HG03045 (cell line): ENCODE results near the gene NYNRIN.

Source experiments
- ATAC-seq: cut with Tn5 transposase; IDR thresholded peaks from one replicate; pipeline ENCODE4 v1.9.1; 2021; ENCODE audit warnings: mild to moderate bottlenecking, moderate library complexity; ENCODE audit not compliant: unreplicated experiment

Gene NYNRIN

DNA sequence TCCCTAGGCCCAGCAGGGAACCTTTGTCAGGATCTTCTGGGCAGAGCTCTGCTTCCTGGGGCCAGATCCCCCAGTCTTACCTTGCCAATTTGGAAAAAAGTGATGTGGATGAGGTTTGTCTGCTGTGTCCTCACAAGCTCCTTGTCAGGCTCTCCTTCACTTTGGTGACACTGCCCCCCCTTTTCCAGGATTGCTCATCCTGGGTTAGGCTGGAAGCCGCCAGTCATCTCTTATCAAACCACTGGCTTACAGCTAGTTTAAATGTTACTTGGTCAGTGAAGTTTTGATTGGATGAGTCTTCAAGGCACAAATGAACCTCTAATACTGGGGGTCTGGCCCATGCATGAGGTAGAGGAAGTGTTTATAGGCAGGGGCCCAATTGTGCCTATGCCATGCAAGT is 15.3 kb downstream of the NYNRIN start:
- ATAC-seq = no peak

DNA sequence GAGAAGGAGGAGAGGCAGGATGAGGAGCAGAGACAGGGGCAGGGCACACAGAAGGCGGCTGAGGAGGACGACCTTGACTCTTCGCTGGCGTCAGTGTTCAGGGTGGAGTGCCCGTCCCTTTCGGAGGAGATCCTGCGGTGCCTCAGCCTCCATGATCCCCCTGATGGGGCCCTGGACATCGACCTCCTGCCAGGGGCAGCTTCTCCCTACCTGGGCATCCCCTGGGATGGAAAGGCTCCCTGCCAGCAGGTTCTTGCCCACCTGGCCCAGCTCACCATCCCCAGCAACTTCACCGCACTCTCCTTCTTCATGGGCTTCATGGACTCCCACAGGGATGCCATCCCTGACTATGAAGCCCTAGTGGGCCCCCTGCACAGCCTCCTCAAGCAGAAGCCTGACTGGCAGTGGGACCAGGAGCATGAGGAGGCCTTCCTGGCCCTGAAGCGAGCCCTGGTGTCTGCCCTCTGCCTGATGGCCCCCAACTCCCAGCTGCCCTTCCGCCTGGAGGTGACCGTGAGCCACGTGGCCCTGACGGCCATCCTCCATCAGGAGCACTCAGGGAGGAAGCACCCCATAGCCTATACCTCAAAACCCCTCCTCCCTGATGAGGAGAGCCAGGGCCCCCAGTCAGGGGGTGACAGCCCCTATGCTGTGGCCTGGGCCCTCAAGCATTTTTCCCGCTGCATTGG is 16.1 kb downstream of the NYNRIN start:
- ATAC-seq = no peak

DNA sequence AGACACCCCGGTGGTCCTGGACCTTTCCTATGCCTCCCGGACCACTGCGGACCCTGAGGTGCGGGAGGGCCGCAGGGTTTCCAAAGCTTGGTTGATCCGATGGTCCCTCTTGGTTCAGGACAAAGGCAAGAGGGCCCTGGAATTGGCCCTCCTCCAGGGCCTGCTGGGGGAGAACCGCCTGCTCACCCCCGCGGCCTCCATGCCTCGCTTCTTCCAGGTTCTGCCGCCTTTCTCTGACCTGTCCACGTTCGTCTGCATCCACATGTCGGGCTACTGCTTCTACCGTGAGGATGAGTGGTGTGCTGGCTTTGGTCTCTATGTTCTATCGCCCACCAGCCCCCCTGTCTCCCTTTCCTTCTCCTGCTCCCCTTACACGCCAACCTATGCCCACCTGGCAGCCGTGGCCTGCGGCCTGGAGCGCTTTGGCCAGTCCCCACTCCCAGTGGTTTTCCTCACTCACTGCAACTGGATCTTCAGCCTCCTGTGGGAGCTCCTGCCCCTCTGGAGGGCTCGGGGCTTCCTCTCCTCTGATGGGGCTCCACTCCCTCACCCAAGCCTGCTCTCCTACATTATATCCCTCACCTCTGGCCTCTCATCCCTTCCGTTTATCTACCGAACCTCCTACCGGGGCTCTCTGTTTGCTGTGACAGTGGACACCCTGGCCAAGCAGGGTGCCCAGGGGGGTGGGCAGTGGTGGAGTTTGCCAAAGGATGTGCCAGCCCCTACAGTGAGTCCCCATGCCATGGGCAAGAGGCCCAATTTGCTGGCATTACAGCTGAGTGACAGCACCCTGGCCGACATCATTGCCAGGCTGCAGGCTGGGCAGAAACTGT is 16.8 kb downstream of the NYNRIN start:
- no peak for ATAC-seq

DNA sequence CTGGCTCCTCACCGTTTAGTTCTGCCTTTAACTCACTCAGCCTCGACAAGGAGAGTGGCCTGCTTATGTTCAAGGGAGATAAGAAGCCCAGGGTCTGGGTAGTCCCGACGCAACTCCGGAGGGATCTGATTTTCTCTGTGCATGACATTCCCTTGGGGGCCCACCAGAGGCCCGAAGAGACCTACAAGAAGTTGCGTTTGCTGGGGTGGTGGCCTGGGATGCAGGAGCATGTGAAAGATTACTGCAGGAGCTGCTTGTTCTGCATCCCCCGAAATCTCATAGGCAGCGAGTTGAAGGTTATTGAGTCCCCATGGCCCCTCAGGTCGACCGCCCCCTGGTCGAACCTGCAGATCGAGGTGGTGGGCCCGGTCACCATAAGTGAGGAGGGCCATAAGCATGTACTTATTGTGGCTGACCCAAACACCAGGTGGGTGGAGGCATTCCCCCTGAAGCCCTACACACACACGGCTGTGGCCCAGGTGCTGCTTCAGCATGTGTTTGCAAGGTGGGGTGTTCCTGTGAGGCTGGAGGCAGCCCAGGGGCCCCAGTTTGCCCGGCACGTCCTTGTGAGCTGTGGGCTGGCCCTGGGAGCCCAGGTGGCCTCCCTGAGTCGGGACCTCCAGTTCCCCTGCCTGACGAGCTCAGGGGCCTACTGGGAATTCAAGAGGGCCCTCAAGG is 17.6 kb downstream of the NYNRIN start:
- no peak for ATAC-seq

DNA sequence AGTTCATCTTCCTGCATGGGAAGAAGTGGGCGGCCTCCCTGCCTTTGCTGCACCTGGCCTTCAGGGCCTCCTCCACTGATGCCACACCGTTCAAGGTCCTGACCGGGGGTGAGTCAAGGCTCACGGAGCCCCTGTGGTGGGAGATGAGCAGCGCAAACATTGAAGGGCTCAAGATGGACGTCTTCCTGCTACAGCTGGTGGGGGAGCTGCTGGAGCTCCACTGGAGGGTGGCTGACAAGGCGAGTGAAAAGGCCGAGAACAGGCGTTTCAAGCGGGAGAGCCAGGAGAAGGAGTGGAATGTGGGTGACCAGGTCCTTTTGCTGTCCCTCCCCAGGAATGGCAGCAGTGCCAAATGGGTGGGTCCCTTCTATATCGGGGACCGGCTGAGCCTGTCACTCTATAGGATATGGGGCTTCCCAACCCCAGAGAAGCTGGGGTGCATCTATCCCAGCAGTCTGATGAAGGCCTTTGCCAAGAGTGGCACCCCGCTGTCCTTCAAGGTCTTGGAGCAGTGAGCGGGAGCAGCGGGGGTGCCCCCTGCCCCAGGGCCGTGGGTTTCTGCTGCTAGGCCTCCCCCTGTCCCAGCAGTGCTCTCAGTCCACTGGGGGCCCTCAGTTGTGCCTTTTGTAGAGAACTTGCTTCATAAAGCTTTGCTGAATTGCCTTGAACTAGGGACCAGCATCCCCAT is 18.3 kb downstream of the NYNRIN start:
- no peak for ATAC-seq

DNA sequence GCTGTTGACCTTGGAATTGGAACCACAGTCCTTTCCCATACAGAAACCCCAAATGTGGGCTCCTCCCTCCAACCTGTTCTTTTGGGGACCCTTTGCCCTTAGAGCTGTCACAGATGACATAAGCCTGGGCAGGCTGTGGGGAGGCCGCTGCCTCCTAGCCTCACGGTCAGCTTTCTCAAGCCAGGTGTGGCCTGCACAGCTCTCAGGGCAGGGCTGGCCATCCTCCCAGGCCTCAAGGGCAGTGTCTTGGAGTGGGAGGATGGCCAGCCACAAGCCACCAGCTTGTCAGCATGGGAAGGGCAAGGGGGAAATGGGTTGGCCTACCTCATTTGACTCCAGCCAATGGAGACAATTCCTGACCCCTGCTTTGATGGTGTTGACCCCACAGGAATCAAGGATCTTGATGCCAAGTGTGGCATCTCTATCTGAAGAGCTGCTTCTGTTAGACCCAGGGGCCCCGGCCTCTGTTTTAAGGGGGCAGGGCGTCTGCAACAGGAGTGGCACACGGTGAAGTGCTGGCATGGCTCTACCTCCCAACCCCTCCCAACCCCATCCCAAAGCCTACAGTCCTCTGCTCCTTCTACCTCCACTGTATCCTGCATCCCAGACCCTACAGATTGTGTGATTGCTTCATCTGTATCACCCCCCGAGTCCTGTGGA is 19.2 kb downstream of the NYNRIN start:
- no peak for ATAC-seq

DNA sequence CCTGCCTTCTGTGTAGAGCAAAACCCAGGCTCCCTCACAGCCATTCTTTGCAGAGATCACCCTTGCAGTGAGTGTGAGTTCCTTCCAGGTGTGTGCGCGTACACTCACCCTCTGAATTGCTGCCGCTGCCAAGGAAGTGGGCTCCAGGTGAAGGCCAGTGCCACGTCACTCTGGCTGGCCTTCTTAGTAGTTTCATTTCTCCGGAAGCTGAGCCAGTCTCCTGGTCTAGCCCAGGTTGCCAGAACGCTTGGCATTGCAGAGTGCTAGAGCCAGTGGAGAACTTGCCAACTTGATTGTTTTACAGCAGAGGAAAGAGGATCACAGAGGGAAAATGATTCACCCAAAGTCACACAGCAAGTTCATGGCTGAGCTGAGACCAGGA is 19.7 kb downstream of the NYNRIN start:
- ATAC-seq = no peak

DNA sequence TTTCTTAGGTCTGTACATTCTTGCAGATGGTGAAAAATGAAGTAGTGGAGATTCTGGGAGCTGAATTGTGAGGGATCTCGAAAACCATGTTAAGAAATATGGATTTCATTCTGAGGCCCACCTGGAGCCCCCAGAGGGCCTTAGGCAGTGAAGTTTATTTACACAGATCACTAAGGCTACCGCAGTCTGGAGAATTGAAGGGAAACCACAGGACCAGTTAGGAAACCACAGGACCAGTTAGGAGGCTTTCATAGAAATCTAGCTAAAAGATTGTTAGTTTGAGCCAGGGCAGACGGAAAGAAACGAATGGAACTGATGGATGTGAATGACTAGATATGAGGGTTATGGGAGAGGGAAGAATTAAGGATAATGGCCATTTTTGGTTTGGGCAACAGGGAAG is 23.5 kb downstream of the NYNRIN start:
- no peak for ATAC-seq

DNA sequence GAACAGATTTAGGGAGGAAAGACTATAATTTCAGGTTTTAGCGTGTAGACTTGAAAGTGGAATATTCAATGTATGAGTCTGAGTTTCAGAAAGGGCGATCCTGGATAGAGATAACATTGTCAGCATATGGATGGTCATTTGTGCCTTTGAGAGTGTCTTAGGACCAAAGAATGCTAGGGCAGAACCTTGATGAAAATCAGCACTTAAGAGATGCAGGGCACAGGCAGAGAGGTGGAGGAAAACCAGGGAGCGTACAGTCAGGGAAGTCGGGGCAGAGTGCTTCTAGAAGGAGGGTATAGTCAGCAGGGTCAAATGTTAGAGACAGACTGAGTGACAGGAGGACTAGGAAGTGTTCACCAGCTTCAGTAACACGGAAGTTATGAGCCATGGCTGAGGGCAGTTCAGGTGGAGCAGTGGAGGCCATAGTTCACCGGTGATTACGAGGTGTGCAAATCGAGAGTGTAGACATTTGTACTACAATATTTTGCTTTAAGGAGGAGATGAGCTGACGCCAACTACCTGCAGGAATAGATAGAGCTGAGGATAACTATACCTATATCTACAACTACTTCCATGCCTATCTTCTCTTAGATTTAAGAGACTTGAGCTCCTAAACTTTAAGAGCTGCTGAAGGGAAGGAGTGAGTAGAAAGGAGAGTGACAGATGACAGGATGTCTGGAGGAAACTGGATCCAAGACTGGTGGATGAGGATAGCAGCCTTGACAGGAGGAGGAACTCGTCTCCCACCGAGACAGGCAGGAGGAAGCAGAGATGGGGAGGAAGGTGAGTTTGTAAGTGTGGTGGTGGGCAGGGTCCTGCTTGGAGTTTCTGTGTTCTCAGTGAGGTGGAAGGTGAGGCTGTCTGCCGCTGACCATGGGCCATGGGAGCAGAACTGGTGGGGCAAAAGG is 24.1 kb downstream of the NYNRIN start:
- no peak for ATAC-seq

DNA sequence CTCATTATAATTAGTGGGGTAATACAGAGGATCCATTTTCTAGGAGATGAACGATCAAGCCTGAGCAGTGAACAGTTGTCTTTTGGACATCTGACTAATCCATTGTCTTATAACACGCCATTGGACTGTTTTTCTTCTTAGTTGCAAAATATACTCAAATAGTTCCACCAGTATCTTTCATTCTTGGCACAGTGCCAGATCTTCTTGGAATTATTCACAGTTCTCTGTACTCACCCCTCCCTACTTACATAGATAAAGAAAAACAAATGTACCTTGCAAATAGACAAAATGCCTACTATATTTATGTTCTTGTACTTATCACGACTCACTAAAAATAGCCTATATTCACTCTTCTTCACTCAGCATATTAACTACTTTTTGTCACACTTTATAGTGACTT is 26.9 kb downstream of the NYNRIN start:
- ATAC-seq = no peak

DNA sequence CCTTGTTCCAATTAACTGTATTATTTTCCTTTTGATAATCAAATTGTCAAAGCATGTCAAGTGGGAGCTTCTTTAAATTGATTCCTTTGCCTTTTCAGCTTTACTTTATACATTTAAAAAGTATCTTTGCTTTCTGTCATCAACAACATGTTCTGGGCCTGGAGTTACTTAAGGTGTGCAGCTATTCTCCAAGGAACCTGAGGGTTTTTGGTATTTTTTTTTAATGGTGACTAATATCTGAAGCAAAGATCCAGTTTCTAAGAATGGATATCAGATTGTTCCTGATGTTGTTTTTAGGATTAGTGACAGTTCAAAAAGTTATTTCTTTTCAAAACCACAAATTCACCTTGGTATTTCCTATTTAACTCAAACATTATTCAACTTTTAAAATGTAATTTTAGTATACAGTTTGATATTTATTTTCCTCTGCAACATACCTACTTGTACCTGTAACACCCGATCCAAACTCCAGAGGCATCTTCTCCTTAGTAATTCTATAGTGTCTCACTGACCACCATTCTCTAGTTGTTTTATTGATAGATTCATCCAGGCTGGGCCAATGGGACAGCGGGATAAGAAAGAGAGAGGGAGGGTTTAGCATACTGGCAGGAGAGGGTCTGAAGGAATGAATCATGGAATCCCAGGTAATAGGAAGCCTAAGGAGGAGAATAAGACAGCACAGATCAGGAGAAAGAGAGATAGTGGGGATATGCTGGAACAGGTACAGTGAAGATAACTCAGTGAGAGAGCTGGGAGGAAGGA is 27.5 kb downstream of the NYNRIN start:
- no peak for ATAC-seq

DNA sequence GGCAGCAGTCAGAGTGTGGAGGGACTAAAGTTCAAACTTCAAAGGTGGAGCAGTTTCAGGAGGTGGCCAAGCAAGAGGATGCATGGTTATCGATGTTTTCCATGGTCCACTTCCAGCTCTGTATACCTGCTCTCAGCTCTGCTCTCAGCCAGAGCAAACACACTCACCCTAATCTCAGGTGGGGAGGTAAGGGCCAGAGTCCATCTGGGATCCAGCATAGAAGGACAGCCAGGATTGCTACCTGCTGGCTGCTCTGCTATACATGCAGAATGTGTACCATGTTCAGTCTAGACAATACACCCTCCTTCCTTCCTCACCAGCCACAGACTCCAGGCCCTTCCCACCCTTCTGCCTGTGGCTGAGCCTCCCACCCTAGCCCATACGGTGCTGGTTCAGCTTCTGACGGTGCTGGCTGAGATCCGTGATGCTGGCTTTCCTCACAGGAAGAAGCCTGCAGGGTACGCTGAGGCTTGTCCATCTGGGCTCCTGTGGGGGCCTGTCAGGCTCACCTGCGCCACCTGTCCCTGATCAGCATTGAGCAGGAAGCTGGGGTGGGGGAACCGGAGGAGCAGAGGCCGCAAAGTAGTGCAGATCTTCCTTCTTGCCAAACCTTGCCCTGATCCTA is 28.2 kb downstream of the NYNRIN start:
- ATAC-seq = no peak

DNA sequence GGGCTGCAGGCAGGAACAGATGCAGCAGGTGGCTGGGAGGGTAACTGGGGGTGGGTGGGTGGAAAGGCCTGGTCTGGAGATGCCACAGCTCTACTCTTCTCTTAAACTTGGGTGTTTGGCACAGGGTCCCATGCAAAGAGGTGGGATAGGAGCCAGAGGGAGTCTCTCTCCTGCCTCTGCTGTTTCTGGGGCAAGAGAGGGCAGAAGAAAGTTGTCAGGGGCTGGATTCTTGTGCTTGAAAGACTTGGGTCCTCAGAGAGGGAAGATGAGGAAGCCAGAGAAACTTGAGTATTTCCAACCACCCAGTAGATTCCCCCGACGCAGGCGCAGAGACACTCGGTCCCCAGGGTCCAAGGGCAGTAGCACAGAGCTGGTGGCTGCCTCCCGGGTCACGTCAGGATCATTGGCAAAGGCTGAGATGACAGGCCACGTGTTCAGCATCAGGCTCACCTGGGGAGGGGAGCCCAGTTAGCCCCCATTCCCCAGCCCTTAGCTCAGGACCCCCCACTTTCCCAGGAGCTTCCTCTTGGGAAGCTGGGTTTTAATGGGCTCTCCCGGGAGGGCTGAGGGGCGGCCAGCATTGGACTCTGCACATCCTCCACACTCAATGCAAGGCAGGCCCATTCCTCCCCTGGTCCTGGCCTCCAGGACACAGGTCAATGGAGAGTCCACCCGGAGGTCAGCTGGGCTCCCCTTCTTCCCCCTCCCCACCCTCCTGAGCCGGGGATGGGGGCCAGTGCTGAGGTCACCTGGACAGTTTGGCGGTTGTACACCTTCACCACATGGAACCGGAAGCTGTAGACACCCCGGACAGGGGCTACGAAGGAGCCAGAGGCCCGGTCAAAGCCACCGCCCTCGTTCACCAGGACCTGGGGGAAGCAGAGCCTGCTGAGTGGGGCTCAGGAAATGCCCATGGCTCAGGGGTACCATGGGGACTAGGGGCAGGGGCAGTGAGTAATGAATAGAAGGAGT is 29.0 kb downstream of the NYNRIN start:
- no peak for ATAC-seq

DNA sequence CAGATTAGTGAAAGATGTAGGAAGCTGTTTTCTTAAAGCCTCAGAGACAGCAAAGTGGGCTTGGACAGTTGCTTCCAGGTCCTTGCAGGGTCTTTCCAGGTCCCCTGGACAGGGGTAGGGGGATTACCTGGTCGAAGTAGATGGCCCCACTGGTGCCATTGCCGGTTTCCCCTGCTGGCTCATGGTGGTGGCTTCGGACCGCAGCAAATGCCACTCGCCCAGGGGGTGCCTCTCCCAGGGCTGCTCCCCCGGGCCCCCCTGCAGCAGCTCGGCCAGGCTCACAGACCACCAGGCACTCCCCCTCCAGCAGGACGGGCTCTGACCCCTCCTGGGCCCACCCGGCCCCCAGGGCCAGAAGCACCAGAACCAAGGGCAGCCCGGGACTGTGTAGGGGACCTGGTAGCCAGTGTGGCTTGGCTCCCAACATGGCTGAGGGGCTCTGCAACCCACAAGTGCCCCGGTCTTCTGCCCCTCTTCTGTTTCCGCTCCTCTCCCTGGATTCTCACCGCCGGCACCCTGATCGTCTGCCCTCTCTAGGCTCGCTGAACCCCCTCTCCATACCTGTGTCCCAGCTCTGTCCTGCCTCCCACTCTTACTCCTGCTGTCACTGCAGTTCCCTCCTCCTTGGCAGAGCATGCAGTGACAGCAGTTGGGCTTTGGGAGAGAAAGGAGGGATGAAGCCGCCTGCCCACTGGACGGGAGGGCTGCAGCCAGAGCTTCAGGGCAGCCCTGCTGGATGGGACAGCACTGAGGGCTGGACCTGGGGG is 30.0 kb downstream of the NYNRIN start:
- ATAC-seq = no peak

DNA sequence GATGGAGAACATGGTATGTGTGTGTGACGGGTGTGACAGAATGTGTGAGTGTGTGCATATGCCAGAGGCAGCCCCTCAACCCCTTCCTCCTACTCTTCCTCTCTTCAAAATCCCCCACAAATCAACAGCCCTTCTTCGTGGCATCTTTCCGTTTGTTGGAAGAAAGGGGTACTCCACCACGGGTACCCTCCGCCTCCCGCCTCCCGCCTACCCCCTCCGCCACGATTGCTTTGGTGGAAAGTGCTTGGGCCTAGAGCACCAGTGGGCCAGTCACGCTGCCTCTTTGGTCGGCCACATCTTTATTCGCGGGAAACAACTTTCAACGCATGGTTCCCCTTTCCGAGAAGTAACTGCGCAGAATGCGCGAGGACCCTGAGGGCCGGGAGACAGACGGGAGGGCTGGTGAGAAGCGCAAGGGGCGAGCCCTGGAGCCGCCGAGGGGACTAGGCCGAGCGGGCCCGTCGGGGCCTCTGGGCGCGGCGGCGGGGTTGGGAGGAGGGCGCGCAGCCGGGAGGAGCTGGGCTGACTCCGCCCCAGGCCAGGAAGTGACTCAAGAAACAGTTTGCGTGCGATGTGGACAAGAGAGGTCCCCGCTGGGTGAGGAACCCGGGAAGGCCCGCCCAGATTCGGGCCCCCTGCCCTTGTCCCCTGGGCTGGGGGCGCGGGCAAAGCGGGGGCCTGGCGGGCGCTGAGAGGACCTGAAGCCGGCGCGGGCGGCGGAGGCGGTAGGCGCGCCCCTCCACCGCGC is 30.8 kb downstream of the NYNRIN start, which contains the start of the genes CBLN3 and KHNYN:
CBLN3 (minus strand) TSS at position 274 of the 748 bp plus-strand sequence. CDS start 614 bp downstream, outside the sequence.
KHNYN (plus strand) TSS at position 560 of the 748 bp plus-strand sequence. CDS start 777 bp downstream, outside the sequence.
- ATAC-seq = peak; percentile 84
